HG03439 (cell line): ENCODE measurements around the gene SIRPA.

Experiments used
- ATAC-seq: cut with Tn5 transposase; IDR thresholded peaks from one replicate; pipeline ENCODE4 v1.9.1; 2021; ENCODE audit warnings: mild to moderate bottlenecking, moderate library complexity; ENCODE audit not compliant: unreplicated experiment

SIRPA gene

DNA sequence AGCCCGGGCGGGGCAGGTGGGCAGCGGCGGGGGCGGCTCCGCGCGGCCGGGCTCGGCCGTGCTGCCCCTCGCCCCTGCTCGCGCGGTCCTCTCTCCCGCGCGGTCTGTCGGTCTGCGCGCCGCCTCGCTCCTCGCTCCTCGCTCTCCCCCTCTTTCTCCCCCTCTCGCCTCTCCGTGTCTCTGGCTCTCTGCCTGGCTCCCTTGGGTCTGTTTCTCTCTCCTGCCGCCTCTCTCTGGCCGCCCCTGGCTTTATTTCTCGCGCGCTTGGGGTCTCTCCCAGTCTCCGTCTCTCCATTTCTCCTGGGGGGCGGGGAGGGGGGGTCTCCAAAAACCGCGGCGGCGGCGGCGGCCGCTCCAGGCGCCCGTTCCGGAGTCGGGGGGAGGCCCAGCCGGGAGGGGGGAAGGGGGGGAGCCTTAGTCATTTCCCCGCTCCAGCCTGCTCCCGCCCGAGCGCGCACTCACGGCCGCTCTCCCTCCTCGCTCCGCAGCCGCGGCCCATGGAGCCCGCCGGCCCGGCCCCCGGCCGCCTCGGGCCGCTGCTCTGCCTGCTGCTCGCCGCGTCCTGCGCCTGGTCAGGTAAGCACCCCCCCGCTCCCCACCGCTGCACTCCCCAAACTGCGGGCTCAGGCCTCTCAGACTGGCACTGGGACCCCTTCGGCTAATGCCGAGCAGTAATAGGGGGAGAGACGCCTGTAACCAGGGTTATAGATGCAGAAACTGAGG is at the start of gene SIRPA:
SIRPA (plus strand) TSS at position 457 of the 723 bp plus-strand sequence; CDS start at position 498, 41 bp downstream.
- no peak for ATAC-seq

DNA sequence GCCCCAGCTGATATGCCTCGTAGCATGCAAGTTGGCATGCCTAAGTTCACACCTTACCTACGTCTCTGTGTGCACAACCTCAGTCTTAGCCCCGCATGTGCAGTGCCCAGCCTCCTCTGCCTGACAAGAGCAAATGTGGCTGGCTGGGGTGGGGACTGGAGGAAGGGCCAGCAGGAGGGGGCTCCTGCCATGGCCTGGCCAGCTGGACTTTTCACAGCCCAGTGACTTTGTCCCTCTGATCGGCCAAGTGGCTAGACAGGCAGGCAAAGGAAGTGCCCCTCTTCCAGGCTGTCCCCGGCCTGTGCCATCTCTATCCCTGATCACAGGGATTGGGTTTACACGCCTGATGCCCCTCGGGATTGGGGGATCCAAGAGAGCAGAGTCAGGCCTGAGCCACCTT is 49.5 kb upstream of the SIRPA start:
- no peak for ATAC-seq

DNA sequence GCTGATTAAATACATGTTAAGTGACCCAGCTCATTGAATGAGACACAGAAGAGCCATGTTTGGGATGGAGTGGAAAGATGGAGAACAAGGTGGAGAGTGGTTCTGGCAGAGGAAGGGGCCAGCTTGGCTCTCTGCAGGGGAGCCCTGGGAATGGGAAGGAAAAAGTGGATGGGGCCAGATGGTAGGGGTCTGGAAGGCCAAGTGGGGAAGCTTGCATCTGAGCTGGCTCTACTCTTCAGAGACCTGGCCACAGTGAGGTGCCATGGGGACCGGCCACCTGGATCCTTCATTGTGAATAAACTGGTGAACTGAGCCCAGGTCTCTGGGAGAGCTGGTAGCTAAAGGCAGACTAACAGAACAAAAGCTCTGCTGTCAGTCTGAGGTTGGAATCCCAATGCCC is 48.9 kb upstream of the SIRPA start:
- ATAC-seq = no peak

DNA sequence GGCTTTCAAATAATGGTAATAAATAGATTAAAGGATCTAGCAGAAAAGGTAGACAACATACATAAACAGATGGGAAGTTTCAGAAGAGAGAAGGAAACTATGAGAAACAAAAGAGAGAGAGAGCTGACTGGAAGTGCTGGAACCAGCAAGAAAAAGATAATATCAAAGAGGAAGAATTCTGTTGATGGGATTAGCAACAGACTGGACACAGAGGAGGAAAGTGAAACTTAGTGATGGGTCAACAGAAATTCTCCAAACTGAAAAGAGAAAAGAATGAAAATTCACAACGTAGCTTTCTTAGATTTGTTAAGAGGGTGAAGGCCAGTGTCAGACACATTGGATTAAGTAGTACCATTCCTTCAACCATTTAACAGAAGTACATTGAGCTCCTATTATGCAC is 48.3 kb upstream of the SIRPA start:
- ATAC-seq = no peak

DNA sequence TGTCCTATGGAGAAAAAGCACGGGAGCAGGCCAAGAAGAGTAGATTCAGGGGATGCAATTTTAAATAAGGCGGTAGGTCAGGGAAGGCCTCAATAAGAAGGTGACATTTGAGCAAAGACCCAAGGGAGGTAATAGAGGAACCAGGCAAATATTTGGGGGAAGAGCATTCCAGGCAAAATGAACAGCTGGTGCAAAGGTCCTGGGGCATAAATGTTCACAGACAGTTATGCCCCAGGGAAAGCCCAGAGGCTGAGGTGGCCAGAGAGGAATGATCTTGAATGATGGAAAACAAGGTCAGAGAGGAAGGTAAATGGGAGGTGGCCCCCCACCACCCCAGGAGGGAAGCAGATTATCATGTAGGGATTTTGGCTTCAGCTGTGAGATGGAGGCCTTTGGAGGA is 47.4 kb upstream of the SIRPA start:
- no peak for ATAC-seq

DNA sequence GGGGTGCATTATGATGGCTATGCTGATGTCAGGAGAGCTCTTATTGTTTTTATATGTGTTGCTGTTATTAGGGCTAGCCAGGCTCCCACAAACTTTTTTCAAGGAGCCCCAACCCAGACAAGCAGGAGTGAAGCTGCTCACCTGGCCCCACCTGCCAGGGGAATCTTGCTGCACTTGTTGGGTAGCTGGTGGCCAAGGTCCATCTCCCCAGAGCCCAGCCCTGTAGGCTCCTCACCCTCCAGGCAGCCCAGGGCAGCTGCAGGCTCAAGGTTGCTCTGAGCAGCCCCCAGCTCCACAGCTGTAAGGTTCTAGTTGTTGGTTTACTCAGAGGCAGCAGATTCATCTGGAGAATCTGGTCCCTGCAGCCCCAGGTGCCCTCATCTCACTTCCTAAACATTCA is 46.8 kb upstream of the SIRPA start:
- no peak for ATAC-seq

DNA sequence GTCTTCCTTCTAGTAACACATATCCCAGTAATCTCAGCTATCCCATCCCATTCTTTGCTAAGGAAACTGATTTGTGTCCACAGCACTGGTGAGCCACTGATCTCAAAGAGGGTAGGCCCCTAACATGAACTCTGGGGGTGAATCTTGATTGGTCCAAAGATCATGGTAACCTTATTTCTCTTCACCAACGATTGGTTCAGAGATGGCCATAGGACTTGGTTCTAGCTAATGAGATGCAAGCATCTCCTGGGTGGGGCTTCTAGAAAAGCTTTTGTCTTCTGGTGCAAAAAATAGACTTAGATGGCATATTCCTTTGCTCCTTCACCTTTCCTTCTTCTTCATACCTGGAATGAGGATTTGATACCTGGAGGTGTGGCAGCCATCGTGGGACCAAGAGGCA is 43.8 kb upstream of the SIRPA start:
- no peak for ATAC-seq

DNA sequence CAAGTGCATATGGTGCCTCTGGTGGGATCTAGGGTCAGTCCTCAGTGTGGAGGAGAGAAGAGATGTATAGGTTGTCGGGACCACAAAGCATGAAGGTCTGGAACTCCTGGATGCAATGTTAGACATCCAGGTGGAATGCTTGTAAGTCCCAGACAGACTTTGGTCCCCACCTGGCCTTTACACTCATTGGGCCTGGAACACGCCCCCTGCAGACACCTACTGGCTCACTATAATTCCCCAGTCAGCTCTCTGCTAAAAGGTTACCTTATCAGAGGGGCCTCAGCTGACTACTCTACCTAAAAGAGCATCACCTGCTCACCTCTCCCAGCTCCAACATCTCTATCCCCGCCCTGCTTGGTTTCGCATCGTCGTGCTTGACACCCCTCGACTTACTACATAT is 41.7 kb upstream of the SIRPA start:
- ATAC-seq = no peak

DNA sequence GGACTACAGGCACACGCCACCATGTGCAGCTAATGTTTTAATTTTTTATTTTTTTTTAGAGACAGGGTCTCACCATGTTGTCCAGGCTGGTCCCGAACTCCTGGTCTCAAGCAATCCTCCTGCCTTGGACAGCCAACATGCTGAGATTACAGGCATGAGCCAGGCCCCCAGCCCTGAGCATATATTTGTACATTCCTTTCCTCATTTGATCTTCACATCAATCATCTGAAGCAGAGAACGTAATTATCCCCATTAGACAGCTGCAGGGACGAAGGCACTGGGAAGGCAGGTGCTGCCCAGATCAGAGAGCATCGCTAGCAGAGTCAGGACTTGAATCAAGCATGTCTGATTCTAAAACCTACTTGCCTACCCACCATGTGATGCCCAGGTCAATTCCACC is 41.0 kb upstream of the SIRPA start:
- ATAC-seq = no peak

DNA sequence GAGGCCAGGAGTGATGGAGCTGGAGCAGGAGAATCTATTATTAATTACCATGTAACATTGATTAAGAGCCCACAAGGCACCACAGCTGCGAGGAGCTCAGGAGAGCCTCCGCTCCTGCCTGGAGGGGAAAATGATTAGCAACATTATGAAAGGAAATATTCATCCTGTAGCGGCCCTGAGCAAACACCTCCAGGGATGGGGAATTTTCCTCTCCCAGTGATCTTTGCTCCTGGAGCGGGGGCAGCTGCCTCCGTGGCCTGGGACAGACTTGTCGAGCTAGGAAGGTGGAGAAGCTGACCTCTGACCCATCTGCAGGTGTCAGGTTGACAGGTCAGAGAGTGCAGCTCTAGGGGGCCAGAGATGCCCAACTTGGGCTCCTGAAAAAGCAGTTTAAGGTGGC is 40.1 kb upstream of the SIRPA start:
- ATAC-seq = no peak

DNA sequence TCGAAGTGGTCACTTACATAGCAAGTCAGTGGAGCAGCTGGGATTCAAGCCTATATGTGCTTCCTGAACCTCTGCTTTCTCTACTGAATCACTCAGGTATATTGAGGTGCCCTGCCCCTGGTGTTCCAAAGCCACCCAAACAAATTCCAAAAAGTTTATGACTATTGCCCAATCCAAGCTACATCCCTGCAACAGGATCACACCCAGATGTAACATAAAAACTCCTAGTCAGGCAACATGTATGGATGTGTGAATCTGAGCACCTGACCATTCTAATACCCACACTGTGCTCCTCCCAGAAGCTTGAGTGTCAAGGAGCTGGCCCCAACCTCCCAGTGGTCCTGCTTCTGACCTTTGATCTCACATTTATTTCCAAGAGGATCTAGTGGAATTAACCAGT is 39.5 kb upstream of the SIRPA start:
- ATAC-seq = no peak

DNA sequence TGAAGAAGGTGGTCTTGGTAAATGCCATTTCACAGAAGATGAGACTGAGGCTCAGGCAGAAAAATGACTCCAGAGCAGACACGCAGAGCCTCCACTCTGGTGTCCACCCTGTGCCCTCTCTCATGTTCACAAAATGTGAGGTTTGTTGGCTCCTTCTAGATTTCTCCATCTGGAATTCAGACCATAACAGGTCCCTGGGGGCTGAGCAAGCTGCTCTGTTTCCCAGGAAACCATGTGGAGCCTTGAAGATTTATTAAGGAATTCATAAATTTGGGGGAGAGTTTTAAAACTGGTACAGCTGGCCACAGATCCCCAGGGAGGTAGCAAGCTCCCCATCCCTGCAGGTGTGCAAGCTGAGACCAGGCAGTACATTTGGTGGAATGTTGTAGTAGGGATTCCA is 38.8 kb upstream of the SIRPA start:
- ATAC-seq = no peak

DNA sequence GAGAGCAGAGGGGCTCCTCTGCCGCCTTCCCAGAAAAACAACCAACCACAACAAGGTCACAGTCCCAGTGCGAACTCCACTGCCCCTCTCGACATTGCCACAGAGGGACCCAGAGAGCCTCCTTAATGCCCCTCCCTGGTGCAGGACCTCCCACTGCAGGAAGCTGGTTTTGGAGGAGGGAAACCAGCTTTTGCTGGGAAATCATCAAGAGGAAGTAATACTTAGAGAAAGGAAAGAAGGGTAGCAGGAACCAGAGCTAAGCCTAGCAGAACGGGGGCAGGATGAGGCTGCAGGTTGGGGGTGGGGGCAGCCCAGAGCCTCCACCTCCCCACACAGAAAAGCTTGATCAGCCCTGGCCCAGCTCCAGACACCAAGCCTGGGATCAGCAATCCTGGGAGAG is 37.7 kb upstream of the SIRPA start:
- no peak for ATAC-seq

DNA sequence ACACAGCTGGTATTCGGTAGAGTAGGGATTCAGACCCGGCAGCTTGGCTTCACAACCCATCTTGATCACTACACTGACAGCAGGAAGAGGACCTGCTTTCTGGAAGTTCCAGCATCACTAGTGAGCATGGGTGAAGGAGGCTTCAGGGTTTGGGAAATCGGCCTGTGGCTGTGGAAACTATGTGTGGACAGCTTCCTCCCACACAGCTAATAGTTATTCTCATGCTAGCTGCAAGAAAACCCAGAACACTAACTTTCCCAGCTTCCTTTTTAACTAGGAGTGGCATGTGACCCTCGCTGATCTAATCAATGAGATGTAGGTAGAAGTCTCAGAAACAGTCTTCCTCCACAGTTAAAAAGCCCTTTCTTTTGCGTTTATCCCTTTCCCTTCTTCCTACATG is 36.3 kb upstream of the SIRPA start:
- no peak for ATAC-seq

DNA sequence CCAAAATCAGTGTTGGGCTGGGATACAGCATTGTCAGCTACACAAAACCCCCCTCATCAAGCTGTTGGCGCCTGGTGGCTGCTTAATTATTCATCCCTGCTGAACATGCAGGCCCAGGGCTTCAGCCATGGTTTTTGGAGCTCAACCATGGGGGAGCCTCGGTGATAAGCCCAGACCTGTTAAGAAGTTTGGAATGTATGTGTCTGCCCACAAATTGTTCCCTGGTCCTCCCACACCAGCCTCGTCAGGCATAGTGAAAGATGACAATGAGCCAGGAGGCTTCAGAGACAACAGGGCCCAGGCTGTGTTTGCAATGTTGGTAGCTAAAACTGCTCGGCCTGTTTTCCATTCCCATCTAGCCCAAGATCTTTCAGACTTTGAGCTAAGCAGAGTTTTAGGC is 34.8 kb upstream of the SIRPA start:
- ATAC-seq = no peak

DNA sequence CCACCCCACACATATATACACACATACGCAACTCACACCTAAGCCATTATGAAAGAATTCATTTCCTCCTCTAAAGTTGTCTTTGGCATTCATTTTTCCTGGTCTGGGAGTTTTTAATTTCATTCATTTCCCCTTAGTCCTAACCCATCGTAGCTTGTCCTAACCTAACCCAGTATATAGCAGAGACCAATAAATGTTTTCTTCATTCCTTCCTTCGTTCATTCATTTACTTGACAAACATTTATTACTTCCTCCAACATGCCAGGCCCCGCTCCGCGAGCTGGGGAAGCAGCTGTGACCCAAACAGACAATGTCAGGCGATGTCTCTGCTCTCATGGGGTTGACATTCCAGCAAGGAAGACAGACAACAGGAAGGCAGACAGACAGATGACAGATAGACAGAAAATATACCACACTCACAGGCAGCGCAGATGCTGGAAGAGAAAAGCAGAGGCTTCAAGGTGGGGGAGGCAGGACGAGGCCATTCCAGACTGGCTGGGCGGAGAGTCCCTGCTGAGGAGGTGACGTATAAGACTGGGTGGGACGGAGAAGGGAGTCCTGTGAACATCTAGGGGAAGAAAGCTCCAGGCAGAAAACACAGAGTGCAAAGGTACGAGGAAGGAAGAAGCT is 33.7 kb upstream of the SIRPA start:
- no peak for ATAC-seq

DNA sequence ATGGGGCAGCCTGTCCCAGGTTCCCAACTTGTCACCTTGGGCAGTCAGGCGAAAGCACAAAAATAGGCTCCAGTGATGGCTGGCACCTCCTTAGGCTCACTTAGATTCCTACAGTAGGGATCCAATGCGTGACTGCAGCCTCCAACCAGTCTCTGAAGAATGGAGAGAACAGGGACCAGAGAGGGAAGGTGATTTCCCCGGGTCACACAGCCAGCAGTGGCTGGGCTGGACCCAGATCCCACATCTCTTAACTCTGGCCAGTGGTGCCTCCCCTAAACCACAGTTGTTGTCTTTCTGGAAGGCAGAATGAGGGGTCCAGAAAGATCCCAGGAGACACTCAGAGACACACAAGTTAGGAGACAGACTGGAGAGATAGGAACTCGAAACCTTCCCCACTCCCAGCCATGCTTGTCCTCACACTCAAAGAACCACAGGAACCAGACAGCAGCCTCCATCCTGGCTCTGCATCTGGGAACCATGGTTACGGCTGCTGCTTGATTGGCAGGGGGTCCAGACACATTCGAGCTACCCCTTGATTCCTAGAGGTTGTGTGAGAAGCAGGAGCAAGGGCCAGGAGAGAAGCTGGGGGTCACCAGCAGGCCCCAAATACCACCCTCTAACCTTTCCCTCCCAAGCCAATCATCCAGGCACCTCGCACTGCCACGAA is 33.1 kb upstream of the SIRPA start:
- no peak for ATAC-seq

DNA sequence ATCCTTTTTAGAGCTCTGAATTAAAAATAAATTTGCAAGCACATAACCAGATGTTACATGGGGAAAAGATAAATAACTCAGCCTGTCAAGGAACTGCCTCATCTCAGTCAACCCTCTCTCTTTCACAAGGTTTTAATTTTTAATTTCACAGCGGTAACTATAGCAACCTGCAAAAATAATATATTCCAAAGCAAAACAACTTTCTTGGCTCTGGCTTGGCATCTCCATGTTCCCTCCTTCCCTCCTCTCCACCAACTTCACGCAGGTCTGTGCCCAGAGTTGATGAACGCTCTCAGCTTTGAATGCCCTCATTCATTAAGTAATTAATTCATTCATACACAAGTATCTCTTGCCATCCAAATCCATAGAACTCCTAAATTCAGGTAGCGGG is 32.5 kb upstream of the SIRPA start:
- no peak for ATAC-seq

DNA sequence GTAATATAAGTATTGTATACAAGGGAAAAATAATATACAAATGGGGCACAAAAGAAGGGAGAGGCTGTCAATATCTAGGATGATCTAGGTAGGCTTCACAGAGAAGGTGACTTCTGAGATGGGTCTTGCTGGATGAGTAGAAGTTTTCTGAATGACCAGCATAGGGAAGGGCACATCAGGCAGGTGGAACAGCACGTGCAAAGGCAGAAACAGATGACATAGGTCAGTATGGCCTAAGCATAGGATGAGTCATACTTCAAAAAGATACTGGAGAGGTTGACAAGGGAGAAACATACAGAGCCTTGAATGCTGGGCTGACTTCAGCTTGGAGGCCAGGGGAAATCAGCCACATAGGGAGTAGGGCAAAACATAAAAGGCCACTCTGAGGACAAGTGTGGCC is 31.9 kb upstream of the SIRPA start:
- no peak for ATAC-seq

DNA sequence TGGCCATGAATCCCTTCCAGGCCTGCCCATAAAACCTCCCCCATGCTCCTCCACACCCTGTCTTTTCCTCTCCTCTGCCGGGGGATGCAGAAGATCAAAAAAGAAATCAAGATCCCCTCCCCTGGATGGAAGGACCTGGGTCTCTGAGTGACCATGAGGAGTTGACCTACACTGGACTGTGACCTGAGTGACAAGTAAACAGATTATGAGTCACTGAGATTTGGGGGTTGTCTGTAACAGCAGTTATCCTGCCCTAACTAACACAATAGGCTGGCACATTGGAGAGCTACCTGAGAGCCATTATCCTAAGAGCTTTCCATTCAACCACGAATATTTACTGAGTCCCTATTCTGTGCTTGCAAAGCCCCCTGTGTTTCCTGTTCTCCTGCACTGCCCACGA is 28.4 kb upstream of the SIRPA start:
- ATAC-seq = no peak

DNA sequence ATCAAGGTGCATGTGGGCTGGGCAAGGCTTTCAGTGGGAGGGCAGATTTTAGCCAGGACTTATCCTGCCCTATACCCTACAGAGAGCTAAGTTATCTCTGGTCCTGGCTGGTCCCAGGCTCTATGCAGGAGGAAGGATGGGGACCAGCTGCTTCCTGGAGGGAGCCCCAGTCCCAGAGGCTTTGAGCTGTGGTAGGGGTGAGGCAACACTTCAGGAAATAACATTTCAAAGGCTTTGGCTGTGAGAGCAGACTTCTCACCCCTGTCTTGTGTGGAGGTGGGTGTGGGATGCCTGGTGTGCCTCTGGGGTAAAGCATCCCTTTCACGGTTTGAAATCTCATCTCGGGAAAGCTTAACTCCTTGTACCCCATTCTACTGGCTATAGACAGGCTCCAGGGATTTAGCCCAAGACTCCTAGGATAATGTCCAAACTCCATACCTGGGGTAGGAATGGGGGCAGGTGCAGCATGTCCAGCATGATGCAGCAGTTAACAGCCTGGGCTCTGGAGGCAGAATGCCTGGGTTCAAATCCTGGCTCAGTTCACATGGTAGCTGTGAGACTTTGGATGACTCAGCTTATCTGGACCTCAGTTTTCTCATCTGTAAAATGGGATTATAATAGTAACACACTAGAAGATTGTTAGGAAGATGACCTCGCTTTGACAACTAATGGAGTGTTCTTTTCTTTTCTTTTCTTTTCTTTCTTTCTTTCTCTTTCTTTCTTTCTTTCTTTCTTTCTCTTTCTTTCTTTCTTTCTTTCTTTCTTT is 27.5 kb upstream of the SIRPA start:
- no peak for ATAC-seq

DNA sequence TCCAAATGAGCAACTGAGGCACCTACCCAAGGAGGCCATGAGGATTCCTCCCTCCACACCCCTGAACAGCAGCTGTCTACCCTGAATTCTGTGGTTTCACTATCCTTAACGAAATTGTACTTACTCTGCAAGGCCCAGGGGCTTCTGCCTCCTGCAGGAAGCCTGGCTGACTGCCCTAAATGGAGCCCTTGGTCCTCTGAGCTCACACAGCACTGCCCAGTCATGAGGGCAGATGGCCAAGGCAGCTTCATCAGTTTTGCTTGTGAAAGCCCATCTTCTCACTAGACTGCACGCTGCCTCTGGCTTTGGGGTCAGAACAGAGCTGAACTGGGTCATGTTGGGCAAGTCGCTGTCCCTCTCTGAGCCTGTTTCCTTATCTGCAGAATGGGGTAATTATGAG is 26.4 kb upstream of the SIRPA start:
- ATAC-seq = no peak
